Liver (tissue), 9 donors: ENCODE results near the gene FXYD4. TPM values are rescaled to one million over a fixed set of nuclear protein-coding genes. Genes with fewer than 3 reads are reported as not detected.

Source experiments
- DNase-seq: peaks from one replicate; pipeline ENCODE4 v3.0.0-alpha.2; 2017; ENCODE audit warnings: low spot score
- H3K27ac ChIP-seq, 2 donors: one replicate each; pipeline ENCODE4 v1.7.0; 2013; ENCODE audit warnings: inconsistent platforms in 2 of 2, low read length in 2 of 2, control low read depth in 1 of 2, low read depth in 1 of 2, mild to moderate bottlenecking in 1 of 2
- H3K27me3 ChIP-seq, 4 donors: one replicate each; pipeline versions ENCODE4 v1.6.1 to v1.7.0; 2013; ENCODE audit warnings: low read length in 3 of 4, inconsistent platforms in 1 of 4, mild to moderate bottlenecking in 1 of 4, moderate library complexity in 1 of 4; ENCODE audit not compliant: control insufficient read depth in 4 of 4, insufficient read depth in 4 of 4
- H3K36me3 ChIP-seq, 4 donors: one replicate each; pipeline versions ENCODE4 v1.6.1 to v1.7.0; 2013; ENCODE audit warnings: low read length in 3 of 4, mild to moderate bottlenecking in 3 of 4, low read depth in 1 of 4, moderate library complexity in 1 of 4; ENCODE audit not compliant: control insufficient read depth in 4 of 4, insufficient read depth in 3 of 4
- H3K4me1 ChIP-seq, 4 donors: one replicate each; pipeline versions ENCODE4 v1.6.1 to v1.7.0; 2013; ENCODE audit warnings: low read length in 3 of 4, mild to moderate bottlenecking in 3 of 4, moderate library complexity in 1 of 4; ENCODE audit not compliant: control insufficient read depth in 4 of 4, insufficient read depth in 4 of 4
- H3K4me3 ChIP-seq, 3 donors: one replicate each; pipeline versions ENCODE4 v1.6.1 to v1.7.0; 2013; ENCODE audit warnings: low read length in 3 of 3, control low read depth in 1 of 3, low read depth in 1 of 3, mild to moderate bottlenecking in 1 of 3
- H3K9ac ChIP-seq, 2 donors: one replicate each; pipeline ENCODE4 v1.7.0; 2013; ENCODE audit warnings: low read length in 2 of 2, mild to moderate bottlenecking in 2 of 2, moderate library complexity in 2 of 2, control low read depth in 1 of 2, low read depth in 1 of 2
- H3K9me3 ChIP-seq, 4 donors: one replicate each; pipeline versions ENCODE4 v1.6.1 to v1.7.0; 2013; ENCODE audit warnings: low read length in 3 of 4; ENCODE audit not compliant: control insufficient read depth in 4 of 4
- CTCF ChIP-seq: fragments of 150-350 bp; IDR thresholded peaks from 2 replicates; pipeline ENCODE4 v1.5.1; 2017; ENCODE audit warnings: improper control_type of control experiment, low read depth, low read length; ENCODE audit not compliant: missing input control
- EGR1 ChIP-seq, 2 donors: IDR thresholded peaks; 2 replicates each; pipeline ENCODE4 v1.6.1; 2016 to 2018; ENCODE audit warnings: antibody characterized with exemption in 2 of 2, low read depth in 2 of 2
- FOXA1 ChIP-seq: IDR thresholded peaks from 2 replicates; pipeline ENCODE4 v1.6.1; 2016; ENCODE audit warnings: antibody characterized with exemption
- FOXA2 ChIP-seq: IDR thresholded peaks from 2 replicates; pipeline ENCODE4 v1.6.1; 2016; ENCODE audit warnings: antibody characterized with exemption
- NR2F2 ChIP-seq: IDR thresholded peaks from 2 replicates; pipeline ENCODE4 v1.6.1; 2016; ENCODE audit warnings: antibody characterized with exemption
- RAD21 ChIP-seq, 2 donors: IDR thresholded peaks; 2 replicates each; pipeline ENCODE4 v1.6.1; 2016; ENCODE audit warnings: antibody characterized with exemption in 2 of 2, mild to moderate bottlenecking in 2 of 2
- WGBS: extraction: QIAGEN DNeasy Blood & Tissue Kit; methylation state at CpG from one replicate; pipeline ENCODE4 v1.1.7; 2013; 5-methylcytosine and 5-hydroxymethylcytosine counted together
- polyA plus RNA-seq, 2 donors: library from polyadenylated mRNA; stranded (reverse) in 1 of 2; unstranded in 1 of 2; fragments of 200-250 nt in 1 of 2; fragments of >200 nt in 1 of 2; fragmentation: Nextera tagmentation in 1 of 2; extraction: Ambion mirVana in 1 of 2; gene quantifications; one replicate each; pipeline versions ENCODE4 v1.2.1 to v1.2.3, GENCODE V29; 2013 to 2015
- total RNA-seq, 2 donors: library from RNA; depleted of rRNA; stranded (reverse); fragments of >200 nt; gene quantifications; one replicate each; pipeline ENCODE4 v1.2.3, GENCODE V29; 2014
- donor health status: healthy.
- donor health status: healthy.
- donor health status: healthy.
- donor health status: healthy.
- donor health status: healthy.

Gene FXYD4
- total and polyA plus RNA-seq, 4 donors, result not detected

DNA sequence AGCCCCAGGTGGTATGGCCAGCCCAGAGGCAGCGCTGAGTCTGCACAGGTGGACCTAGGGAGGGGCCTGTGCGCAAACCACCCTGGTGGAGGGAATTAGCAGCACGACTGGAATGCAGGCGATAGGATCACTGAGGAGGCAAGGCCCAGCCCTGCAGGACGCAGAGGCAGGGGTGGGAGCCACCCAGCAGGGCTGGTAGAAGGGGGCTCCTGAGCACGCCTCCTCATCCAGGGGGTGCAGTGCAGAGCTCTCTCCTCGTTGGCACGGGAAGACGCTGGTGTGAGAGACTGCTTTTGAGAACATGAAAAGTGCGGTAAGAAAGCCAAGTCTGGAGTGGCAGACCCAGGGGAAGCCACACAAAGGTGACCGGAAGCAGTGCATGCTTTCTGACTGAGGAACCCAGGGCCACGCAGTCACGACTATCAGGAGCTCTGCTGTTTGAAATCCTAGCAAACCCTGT lies 6.0 kb downstream of the FXYD4 start:
- no peaks in the 10 kb centered on the region for H3K9me3 ChIP-seq
- DNase-seq, result no peak
- WGBS, result 85% methylated on average over 13 of the region's 13 CpGs
- TF ChIP-seq FOXA1 (no peak), CTCF (no peak), FOXA2 (no peak), EGR1 (IDR thresholded peaks at IDR 0.05; ENCODE audit: low read depth in 2 of 2) (no peak)
- no peak overlapping the region for H3K9ac ChIP-seq
- no peak overlapping the region for H3K4me3 ChIP-seq
- no peaks in the 10 kb centered on the region for H3K27me3 ChIP-seq
- no peaks in the 10 kb centered on the region for H3K4me1 ChIP-seq
- no peak overlapping the region for H3K27ac ChIP-seq
- no peaks in the 10 kb centered on the region for H3K36me3 ChIP-seq

GRCh38 chr10:43380610-43381222 lies 9.3 kb downstream of the FXYD4 start:
- WGBS, result 89% methylated on average over 5 of the region's 5 CpGs
- Histone ChIP-seq H3K9me3 (no peaks in the 10 kb centered on the region), H3K27ac (no peak overlapping the region), H3K4me3 (no peak overlapping the region), H3K9ac (no peak overlapping the region), H3K4me1 (no peaks in the 10 kb centered on the region), H3K36me3 (peaks cover 0 to 5% (median 1%) of the 10 kb centered on the region in 4 donors), H3K27me3 (no peaks in the 10 kb centered on the region)
- no peak for DNase-seq
- TF ChIP-seq RAD21 (IDR thresholded peaks at IDR 0.05) (peak in 1 of 2 donors; percentile 27), NR2F2 (no peak), CTCF (peak; percentile 5)

DNA sequence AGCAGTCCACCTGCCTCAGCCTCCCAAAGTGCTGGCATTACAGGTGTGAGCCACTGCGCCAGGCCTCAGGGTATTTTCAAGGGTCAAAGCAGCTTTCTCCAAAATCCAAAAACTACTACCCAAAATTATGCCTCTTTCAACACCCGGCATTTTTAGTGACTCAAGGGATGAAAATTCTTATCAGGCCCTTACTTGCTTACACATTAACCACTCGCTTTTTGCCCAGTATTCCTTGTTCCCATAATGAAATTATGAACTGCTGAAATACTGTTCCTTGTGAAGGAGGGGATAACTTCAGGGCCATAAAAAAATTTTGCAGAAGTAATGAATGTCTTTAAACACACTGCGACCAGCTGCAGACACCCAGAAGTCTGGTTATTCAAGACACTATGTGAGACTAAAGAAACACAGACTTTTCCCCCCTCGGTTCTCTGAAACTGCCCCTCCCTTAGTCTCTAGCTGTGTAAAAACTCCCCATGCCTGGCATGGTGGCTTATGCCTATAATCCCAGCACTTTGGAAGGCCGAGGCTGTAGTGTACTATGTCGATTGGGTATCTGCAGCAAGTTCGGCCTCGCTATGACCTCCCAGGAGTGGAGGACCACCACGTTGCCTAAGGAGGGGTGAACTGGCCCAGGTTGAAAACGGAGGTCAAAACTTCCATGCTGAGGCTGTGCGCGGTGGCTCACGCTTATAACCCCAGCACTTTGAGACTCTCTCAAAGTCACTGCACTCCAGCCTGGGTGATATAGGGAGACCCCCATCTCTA lies 12.0 kb downstream of the FXYD4 start:
- Histone ChIP-seq H3K36me3 (peaks cover 10 to 30% (median 27%) of the 10 kb centered on the region in 4 donors), H3K27me3 (no peaks in the 10 kb centered on the region), H3K27ac (no peak overlapping the region), H3K4me1 (no peaks in the 10 kb centered on the region), H3K4me3 (no peak overlapping the region), H3K9ac (no peak overlapping the region), H3K9me3 (no peaks in the 10 kb centered on the region)
- 67% methylated on average over 14 of the region's 14 CpGs for WGBS
- no peak for DNase-seq
- no peak for TF ChIP-seq NR2F2
